ENCODE measurements around the gene PBRM1.

GRCh38 chr3:52600258-52600657, 85.5 kb downstream of the PBRM1 start:
- TF ChIP-seq POLR2AphosphoS5 (IDR thresholded peaks at IDR 0.05; ENCODE audit: insufficient read depth, low read depth, low read length) (no peak), CTCF (IDR thresholded peaks at IDR 0.05; ENCODE audit: extremely low read depth in 1 of 2, insufficient read depth in 1 of 2, low read depth in 1 of 2, low read length in 2 of 2) (no peak), POLR2A (IDR thresholded peaks at IDR 0.05; ENCODE audit: low read depth, low read length) (no peak), EZH2 (IDR thresholded peaks at IDR 0.05; ENCODE audit: borderline replicate concordance, low read depth, low read length, severe bottlenecking) (no peak), MAX (IDR thresholded peaks at IDR 0.05; ENCODE audit: insufficient read depth, insufficient read length) (no peak), JUN (IDR thresholded peaks at IDR 0.05; ENCODE audit: borderline replicate concordance, insufficient read depth, insufficient read length, low read depth) (no peak), FOS (IDR thresholded peaks at IDR 0.05; ENCODE audit: borderline replicate concordance, insufficient read depth, low read length) (no peak), GATA2 (IDR thresholded peaks at IDR 0.05; ENCODE audit: insufficient read depth, insufficient read length, low read depth, low read length) (no peak), MYC (IDR thresholded peaks at IDR 0.05; ENCODE audit: low read depth, low read length) (no peak)
